NCI-H526 treated with DMSO at 0.1 percent for 48 hours (cell line): ENCODE results near the gene NT5C3B.

Experiments used
- DNase-seq: peaks from one replicate; lab custom pipeline; 2025; lab: John Stamatoyannopoulos, UW

The NT5C3B gene

GRCh38 chr17:41810659-41811548, 25.1 kb downstream of the NT5C3B start:
- peak; percentile 55 for DNase-seq

DNA sequence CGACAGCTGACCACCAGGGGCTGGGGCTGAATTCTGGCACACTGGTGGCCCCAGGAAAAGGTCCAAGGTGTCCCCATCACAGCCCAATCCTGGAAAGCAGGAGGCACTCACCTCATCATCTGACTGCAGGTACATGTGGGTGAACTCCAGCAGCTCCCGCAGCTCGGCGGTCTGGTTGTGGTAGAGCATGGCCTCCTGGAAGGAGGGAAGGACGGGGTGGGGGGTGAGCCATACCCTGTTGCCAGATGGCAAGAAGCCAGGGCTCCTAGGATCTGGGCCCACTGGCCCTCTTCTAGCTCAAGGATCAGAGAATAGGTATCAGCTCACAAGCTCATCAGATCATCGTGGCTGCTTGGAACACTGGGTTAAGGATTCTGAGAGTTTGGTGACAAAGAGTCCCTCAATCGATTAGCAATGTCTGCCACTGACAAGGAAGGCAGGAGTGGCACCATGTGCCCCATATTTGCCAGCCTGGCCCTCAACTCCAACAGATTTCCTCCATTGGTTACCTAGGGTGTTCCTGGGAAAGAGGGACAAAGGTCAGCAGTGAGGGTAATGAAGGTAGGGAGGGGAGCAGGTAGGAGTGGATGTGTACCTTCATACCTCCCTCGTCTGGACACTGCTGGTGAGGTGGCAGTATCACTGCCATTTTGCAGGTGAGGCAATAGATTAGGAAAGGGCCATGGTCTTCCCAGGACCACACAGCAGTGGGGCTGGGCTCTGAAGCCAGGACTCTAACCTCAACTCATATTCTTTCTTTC, 29.2 kb downstream of the NT5C3B start:
- DNase-seq, result no peak

DNA sequence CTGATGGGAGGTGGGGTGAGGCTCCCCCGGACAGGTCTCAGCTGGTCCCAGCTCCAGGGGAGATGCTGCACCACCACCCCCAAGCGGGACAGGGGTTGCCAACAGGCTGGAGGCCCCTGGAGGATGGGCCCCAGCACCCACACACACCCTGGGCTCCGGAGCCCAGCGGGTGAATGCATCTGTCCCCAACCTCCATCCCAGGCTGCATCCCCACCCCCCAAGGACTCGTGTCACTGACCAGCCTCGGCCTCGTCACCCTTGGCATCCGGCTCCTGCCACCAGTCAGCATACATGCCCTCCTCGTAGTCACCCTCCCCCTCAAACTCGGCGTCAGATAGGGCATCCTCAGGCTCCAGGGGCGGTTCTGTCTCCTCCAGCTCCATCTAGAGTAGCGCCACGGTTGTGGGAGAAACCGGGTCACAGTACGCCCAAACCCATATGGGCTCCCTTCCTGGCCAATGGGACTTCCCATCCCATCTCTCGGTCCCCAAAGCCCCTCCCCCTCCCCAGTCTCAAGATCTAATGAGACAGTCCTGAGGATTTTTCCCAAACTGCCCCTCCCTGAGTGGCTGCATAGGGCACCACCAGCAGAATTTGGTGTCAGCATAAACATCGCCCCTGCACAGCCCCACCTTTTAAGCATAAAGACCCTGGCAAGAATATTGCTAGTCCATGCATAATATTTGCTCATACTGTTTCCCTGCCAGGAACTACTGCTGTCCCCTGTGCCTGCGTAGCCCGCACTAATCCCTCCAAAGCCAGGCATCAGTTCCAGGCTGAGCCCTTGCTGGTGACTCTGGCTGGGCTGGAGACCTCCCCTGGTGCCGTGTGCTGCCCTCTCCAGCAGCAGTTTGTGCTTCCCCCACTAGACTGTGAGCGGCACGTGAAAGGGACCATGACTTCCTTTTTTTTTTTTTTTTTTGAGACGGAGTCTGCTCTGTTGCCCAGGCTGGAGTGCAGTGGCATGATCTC, 32.7 kb downstream of the NT5C3B start:
- no peak for DNase-seq

GRCh38 chr17:41801374-41802271, 34.4 kb downstream of the NT5C3B start:
- peak; percentile 73 for DNase-seq

DNA sequence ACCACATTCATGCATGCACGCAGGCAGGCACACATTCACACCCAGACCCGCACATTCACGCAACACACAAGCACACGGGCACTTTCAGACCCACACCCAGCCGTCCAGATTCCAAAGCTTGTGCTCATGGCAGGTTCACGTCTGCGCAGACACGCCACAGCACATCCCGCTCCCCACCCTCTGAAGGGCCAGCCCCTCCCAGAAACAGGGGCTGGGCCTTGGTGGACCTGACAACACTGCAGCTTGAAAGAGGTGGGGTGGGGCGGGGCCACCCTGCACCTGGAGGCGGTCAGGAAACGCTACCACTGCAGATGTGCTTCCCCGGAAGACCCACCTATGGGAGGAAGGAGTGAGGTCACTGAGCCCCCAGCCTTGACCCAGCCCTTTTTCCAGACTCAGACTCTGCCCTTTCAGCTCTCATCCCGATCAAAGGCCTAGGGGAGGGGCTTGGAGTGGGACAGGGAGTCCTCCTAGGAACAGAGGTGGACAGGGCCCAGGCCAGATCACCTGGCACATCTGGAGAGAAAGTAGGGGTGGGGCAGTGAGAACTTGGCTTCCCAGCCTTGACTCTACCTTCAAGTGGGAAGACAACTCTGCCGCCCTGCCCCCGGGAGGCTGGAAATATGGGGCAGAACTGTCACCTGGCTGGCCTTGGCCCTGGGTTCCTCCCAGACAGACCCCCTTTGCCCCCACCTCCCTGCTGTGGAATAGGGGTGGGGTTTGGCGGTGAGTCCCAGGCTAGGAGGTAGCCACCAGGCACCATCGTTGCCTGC, 35.2 kb downstream of the NT5C3B start:
- DNase-seq, result peak; percentile 50

- DNase-seq, result no peak
Observed at GRCh38 chr17:41799366-41799765, 36.7 kb downstream of the NT5C3B start.

DNA sequence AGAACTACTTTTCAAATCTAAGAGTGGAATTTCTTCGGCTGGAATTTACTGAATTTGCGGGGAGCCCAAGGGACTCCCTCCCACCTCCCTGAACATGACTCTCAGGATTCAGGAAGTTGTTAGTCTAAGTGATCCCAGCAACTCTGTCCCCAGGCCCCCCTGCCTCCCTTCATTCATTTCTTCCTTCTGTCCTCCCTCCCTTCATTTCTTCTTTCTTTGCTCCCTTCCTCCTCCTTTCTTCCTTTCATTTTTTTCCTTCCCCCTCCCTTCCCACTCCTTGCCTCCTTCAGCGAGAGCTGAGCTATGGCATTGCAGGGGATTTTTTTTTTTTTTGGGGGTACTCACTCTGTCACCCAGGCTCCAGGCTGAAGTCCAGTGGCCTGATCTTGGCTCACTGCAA, 38.7 kb downstream of the NT5C3B start:
- DNase-seq, result no peak

DNA sequence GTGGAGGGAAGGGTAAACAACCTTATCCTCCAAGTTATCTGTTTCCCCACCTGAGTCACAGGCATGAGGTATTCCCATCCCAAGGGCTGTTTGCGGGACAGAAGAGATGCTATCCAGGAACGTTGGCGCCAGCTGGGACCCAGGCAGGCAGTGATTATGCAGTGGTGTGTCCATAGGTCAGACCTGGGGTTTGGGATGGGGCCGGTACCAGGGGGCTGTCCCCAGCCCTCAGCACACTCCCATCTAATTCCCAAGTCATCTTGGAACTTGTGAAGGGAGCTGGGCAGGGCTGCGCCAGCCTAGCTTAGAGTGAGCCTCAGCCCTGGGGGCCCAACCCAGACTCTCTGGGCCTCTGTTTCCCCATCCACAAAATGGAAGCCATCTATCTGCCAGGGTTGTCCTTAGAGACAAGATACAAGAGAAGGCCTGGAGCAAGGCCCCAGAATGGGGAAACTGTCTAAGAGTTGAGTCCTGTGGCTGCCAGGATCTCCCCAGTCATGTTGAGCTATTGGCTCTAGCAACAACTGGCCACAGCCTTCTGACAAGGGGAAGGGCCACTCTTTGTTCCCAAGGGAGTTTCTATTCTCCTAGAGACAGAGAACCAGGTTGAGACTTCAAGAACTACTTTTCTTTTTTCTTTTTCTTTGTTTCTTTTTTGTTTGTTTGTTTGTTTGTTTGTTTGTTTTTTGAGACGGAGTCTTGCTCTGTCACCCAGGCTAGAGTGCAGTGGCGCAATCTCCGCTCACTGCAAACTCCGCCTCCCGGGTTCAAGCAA, 39.7 kb downstream of the NT5C3B start:
- no peak for DNase-seq

DNA sequence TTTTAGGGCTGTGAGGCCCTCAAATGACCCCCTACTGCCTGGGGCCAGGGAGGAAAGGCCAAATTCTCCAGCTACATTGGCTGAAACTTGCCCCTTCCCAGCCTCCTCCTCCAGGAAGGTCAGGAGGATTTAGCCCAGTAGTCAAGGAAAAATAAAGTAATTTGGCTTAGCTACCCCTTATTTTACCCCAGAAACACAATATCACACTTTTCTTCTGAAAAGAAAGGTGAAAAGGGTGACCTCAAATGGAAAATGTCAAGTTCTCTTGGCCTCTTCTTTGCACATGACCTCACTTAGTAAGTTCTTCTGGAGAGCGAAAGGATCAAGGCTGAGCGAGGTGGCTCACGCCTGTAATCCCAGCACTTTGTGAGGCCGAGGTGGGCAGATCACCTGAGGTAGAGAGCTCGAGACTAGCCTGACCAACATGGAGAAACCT, 41.5 kb downstream of the NT5C3B start:
- no peak for DNase-seq

GRCh38 chr17:41793784-41794539, 42.1 kb downstream of the NT5C3B start:
- no peak for DNase-seq

- no peak for DNase-seq
Observed at GRCh38 chr17:41792845-41793783, 42.9 kb downstream of the NT5C3B start.

DNA sequence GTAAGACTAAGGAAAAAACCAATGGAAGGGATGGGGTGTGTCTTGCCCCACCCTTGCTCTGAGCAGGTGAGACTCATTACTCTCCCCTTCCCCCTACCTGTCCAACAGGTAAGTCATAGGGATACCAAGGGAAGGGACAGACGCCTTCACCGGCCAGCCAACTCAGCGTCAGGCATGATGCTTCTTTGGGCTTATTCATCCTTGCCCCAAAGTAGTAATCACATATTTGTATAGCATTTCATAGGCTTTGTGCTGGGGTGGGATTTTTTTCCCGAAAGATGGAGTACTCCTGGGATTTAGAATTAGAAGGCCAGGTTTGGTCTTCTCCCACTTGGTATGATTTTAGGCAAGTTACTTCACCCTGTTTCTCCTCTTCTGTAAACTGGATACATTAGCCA, 49.0 kb downstream of the NT5C3B start:
- no peak for DNase-seq

- DNase-seq, result peak; percentile 99
Observed at GRCh38 chr17:41786227-41787020, 49.6 kb downstream of the NT5C3B start, which contains the start of gene JUP. Gene JUP (minus strand): TSS chr17:41786711. CDS start chr17:41771854, 14,857 bp downstream.

- peak; percentile 37 for DNase-seq
Observed at GRCh38 chr17:41785859-41786226, 50.2 kb downstream of the NT5C3B start.

- DNase-seq, result no peak
Observed at GRCh38 chr17:41785091-41785858, 50.8 kb downstream of the NT5C3B start.
